Lung (tissue), 12 donors: Measurements from ENCODE around the gene OXER1. TPM values are rescaled to one million over a fixed set of nuclear protein-coding genes. Genes with fewer than 3 reads are reported as not detected.

ENCODE experiments used
- ATAC-seq: fragments of 200-7000 bp; cut with Tn5 transposase; one replicate; pipeline ENCODE4 v1.9.1; 2020; ENCODE audit warnings: moderate number of reproducible peaks; ENCODE audit not compliant: insufficient read depth, low FRiP score
- DNase-seq, 3 donors: peaks; one replicate each; pipeline ENCODE4 v3.0.0-alpha.2; 2013 to 2017
- H3K27ac ChIP-seq, 2 donors: one replicate each; pipeline ENCODE4 v1.5.1; 2013; ENCODE audit warnings: mild to moderate bottlenecking in 2 of 2, moderate library complexity in 2 of 2, control low read depth in 1 of 2, inconsistent platforms in 1 of 2, low read depth in 1 of 2, low read length in 1 of 2
- H3K27me3 ChIP-seq, 3 donors: one replicate each; pipeline ENCODE4 v1.5.1; 2013; ENCODE audit warnings: low read length in 2 of 3; ENCODE audit not compliant: control insufficient read depth in 3 of 3, insufficient read depth in 3 of 3
- H3K36me3 ChIP-seq, 4 donors: one replicate each; pipeline ENCODE4 v1.5.1; 2013; ENCODE audit warnings: low read length in 4 of 4, mild to moderate bottlenecking in 1 of 4, moderate library complexity in 1 of 4; ENCODE audit not compliant: control insufficient read depth in 4 of 4, insufficient read depth in 4 of 4
- H3K4me1 ChIP-seq, 5 donors: one replicate each; pipeline ENCODE4 v1.5.1; 2013; ENCODE audit warnings: low read length in 5 of 5, mild to moderate bottlenecking in 2 of 5, moderate library complexity in 1 of 5; ENCODE audit not compliant: control insufficient read depth in 5 of 5, insufficient read depth in 5 of 5
- H3K4me3 ChIP-seq: one replicate; pipeline ENCODE4 v1.5.1; 2013; ENCODE audit warnings: mild to moderate bottlenecking, control low read depth, moderate library complexity
- H3K9ac ChIP-seq, 2 donors: one replicate each; pipeline ENCODE4 v1.5.1; 2013; ENCODE audit warnings: low read length in 2 of 2, control low read depth in 1 of 2; ENCODE audit not compliant: insufficient read depth in 1 of 2
- H3K9me3 ChIP-seq, 4 donors: one replicate each; pipeline ENCODE4 v1.5.1; 2013; ENCODE audit warnings: low read length in 3 of 4, mild to moderate bottlenecking in 1 of 4, moderate library complexity in 1 of 4; ENCODE audit not compliant: control insufficient read depth in 4 of 4, insufficient read depth in 3 of 4
- CTCF ChIP-seq: IDR thresholded peaks from 2 replicates; pipeline ENCODE4 v1.5.1; 2012; ENCODE audit warnings: mild to moderate bottlenecking; ENCODE audit errors: control extremely low read depth, extremely low read depth
- WGBS, 2 donors: extraction: QIAGEN DNeasy Blood & Tissue Kit; methylation state at CpG; one replicate each; pipeline ENCODE4 v1.1.7; 2013; 5-methylcytosine and 5-hydroxymethylcytosine counted together
- polyA plus RNA-seq, 2 donors: library from polyadenylated mRNA; stranded (reverse); fragments of 200-250 nt; gene quantifications; one replicate each; pipeline ENCODE4 v1.2.1, GENCODE V29; 2013
- total RNA-seq, 2 donors: library from RNA; depleted of rRNA in 1 of 2; stranded (reverse); fragments of >200 nt in 1 of 2; gene quantifications; one replicate each; pipeline ENCODE4 v1.2.1, GENCODE V29; 2014 to 2021
- donor health status: control.
- donor health status: control.
- donor health status: Bipolar disorder and iron deficiency.
- donor health status: healthy.
- donor health status: DM: yes; HTN: yes; CAD: no.

Gene OXER1
- total and polyA plus RNA-seq, 4 donors, result 0.59 to 2.1 (median 1.6) TPM

GRCh38 chr2:42808301-42808700, 44.4 kb upstream of the OXER1 start:
- Histone ChIP-seq H3K9me3 (no peaks in the 10 kb centered on the region), H3K36me3 (no peaks in the 10 kb centered on the region), H3K27me3 (no peaks in the 10 kb centered on the region), H3K27ac (no peak overlapping the region), H3K9ac (no peak overlapping the region), H3K4me3 (no peak overlapping the region), H3K4me1 (peaks cover 0 to 11% (median 4%) of the 10 kb centered on the region in 5 donors)
- no peak for ATAC-seq
- no peak for TF ChIP-seq CTCF
- no peak for DNase-seq
- 91 to 94% methylated on average over 5 of the region's 5 CpGs for WGBS, 2 donors

GRCh38 chr2:42806786-42807185, 42.9 kb upstream of the OXER1 start:
- H3K36me3 ChIP-seq, result no peaks in the 10 kb centered on the region
- DNase-seq (no peak), ATAC-seq (no peak)
- no peak overlapping the region for H3K27ac ChIP-seq
- H3K4me1 ChIP-seq, result peaks cover 0 to 14% (median 4%) of the 10 kb centered on the region in 5 donors
- H3K9ac ChIP-seq, result no peak overlapping the region
- H3K4me3 ChIP-seq, result no peak overlapping the region
- 92 to 94% methylated on average over 6 of the region's 6 CpGs for WGBS, 2 donors
- no peak for TF ChIP-seq CTCF
- H3K9me3 ChIP-seq, result no peaks in the 10 kb centered on the region
- no peaks in the 10 kb centered on the region for H3K27me3 ChIP-seq

GRCh38 chr2:42804891-42805290, 41.0 kb upstream of the OXER1 start:
- H3K4me1 ChIP-seq, result peaks cover 0 to 24% (median 5%) of the 10 kb centered on the region in 5 donors
- no peaks in the 10 kb centered on the region for H3K9me3 ChIP-seq
- H3K36me3 ChIP-seq, result no peaks in the 10 kb centered on the region
- TF ChIP-seq CTCF, result no peak
- DNase-seq (no peak), ATAC-seq (no peak)
- no peak overlapping the region for H3K9ac ChIP-seq
- H3K27me3 ChIP-seq, result no peaks in the 10 kb centered on the region
- no peak overlapping the region for H3K27ac ChIP-seq
- H3K4me3 ChIP-seq, result no peak overlapping the region
- WGBS, 2 donors, result 74 to 77% methylated on average over 5 of the region's 5 CpGs

- no peaks in the 10 kb centered on the region for H3K9me3 ChIP-seq
- H3K4me1 ChIP-seq, result peaks cover 0 to 23% (median 5%) of the 10 kb centered on the region in 5 donors
- 33 to 44% methylated on average over 3 of the region's 3 CpGs for WGBS, 2 donors
- H3K4me3 ChIP-seq, result no peak overlapping the region
- no peak overlapping the region for H3K9ac ChIP-seq
- H3K27me3 ChIP-seq, result no peaks in the 10 kb centered on the region
- no peak overlapping the region for H3K27ac ChIP-seq
- TF ChIP-seq CTCF, result no peak
- H3K36me3 ChIP-seq, result no peaks in the 10 kb centered on the region
- no peak for DNase-seq
- no peak for ATAC-seq
These were observed 40.4 kb upstream of the OXER1 start for GRCh38 chr2:42804338-42804737.
